Measurements from ENCODE around the gene EPB41L4B. TPM values are rescaled to one million over a fixed set of nuclear protein-coding genes. Genes with fewer than 3 reads are reported as not detected.

The EPB41L4B gene
- total and polyA plus RNA-seq, 2 of the 13 experiments (the other 11 are each of a cell fraction or from before 2014, with no cell fraction given) = 17.6 to 22.1 TPM

DNA sequence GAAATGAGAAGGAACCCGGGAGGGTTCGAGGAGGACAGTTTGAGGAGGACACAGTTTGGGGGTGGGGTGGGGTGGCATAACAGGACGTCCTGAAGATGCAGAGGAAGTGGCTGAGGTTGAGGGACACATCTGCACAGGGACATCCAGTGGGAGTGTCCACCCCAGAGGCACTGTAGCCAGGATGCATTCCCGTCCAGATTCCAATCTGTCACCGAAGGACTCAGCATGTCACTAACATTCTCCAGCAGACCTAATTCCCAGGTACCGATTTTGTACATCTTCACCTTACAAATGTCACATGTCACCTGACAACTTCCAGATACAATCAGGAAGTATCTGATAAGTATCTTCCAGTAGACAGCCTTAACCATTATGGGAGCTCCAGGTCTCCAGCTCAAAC is 42.6 kb downstream of the EPB41L4B start:
- Histone ChIP-seq H3K9ac (ENCODE audit: insufficient read depth, low read depth, low read length) (no peak overlapping the region), H3K9me3 (ENCODE audit: low read length) (no peaks in the 10 kb centered on the region), H2AFZ (ENCODE audit: low read length) (no peak overlapping the region), H3K27ac (ENCODE audit: extremely low read length, insufficient read depth, low read length) (peak overlapping the region; percentile 58), H4K20me1 (ENCODE audit: insufficient read depth, low read length) (no peaks in the 10 kb centered on the region), H3K27me3 (ENCODE audit: control insufficient read depth in 1 of 2, insufficient read depth in 2 of 2, low read length in 2 of 2) (no peaks in the 10 kb centered on the region), H3K36me3 (replicated peaks in 1 of 2; ENCODE audit: control insufficient read depth in 1 of 2, insufficient read depth in 2 of 2, low read length in 2 of 2) (no peaks in the 10 kb centered on the region; a peak in 1 of 5 replicates), H3K4me3 (replicated peaks in 1 of 3; ENCODE audit: insufficient read depth in 1 of 3, low read depth in 2 of 3, low read length in 3 of 3) (no peak overlapping the region), H3K4me1 (ENCODE audit: insufficient read depth, low read length) (peaks cover 34% of the 10 kb centered on the region), H3K4me2 (ENCODE audit: low read depth, low read length) (no peak overlapping the region), H3K79me2 (ENCODE audit: insufficient read depth, low read length) (peaks cover 2% of the 10 kb centered on the region)
- ChIA-PET POLR2A (no interaction called here), CTCF (ENCODE audit: low intra/inter-chr PET ratio, low total read pairs) (no interaction called here)
- ATAC-seq = peak; percentile 34
- intact Hi-C loops (cut with micrococcal nuclease; ENCODE audit: unreplicated experiment) (no loop called here), in situ Hi-C loops (cut with HindIII; ENCODE audit: extremely low pct_ligation_motif_present, low pct_unique_long_range_greater_than_20kb) (no loop called here)
- WGBS (ENCODE audit: low lambda C conversion rate) = 77% methylated on average over 6 of the region's 6 CpGs
- FAIRE-seq = no peak
- DNase-seq (ENCODE audit: low spot score) = no peak
- TF ChIP-seq, protein P1, sequence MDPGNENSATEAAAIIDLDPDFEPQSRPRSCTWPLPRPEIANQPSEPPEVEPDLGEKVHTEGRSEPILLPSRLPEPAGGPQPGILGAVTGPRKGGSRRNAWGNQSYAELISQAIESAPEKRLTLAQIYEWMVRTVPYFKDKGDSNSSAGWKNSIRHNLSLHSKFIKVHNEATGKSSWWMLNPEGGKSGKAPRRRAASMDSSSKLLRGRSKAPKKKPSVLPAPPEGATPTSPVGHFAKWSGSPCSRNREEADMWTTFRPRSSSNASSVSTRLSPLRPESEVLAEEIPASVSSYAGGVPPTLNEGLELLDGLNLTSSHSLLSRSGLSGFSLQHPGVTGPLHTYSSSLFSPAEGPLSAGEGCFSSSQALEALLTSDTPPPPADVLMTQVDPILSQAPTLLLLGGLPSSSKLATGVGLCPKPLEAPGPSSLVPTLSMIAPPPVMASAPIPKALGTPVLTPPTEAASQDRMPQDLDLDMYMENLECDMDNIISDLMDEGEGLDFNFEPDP (CRISPR knock-in tag; conservative IDR thresholded peaks at IDR 0.05) = 0 out of 2 replicates have a peak, but pooled peaks have one; percentile 11
- TF ChIP-seq BORCS8-MEF2B (CRISPR knock-in tag; IDR thresholded peaks at IDR 0.05) = no peak
- TF ChIP-seq, protein P2, sequence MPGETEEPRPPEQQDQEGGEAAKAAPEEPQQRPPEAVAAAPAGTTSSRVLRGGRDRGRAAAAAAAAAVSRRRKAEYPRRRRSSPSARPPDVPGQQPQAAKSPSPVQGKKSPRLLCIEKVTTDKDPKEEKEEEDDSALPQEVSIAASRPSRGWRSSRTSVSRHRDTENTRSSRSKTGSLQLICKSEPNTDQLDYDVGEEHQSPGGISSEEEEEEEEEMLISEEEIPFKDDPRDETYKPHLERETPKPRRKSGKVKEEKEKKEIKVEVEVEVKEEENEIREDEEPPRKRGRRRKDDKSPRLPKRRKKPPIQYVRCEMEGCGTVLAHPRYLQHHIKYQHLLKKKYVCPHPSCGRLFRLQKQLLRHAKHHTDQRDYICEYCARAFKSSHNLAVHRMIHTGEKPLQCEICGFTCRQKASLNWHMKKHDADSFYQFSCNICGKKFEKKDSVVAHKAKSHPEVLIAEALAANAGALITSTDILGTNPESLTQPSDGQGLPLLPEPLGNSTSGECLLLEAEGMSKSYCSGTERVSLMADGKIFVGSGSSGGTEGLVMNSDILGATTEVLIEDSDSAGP (CRISPR knock-in tag; IDR thresholded peaks at IDR 0.05; ENCODE audit: borderline replicate concordance) = 0 out of 2 replicates have a peak, but pooled peaks have one; percentile 5
- no TSS peak for BruUV-seq (replicated peaks)

DNA sequence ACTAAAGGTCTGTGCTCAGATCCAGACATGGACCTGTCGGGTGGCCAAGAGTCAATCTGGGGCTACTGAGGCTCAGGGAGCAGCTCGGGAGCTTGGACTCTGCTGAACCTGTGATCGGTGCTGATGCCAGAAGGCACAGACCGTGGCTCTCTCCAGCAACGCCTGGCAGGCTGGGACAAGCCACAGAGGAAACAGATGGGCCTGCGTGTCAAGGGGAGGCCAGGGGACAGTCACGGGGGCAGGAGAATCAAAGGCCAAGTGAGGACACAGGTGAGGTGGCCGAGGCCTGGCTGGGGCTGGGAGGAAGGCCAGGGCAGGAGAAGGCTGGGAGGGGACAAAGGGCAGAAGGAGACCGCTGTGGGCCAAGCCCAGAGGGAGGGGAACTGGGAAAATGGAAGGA is 43.4 kb downstream of the EPB41L4B start:
- ChIA-PET CTCF (ENCODE audit: low intra/inter-chr PET ratio, low total read pairs) (no interaction called here), POLR2A (interaction anchor here (0.7 to 0.8 kb wide), 2 partner anchors 26 to 95 kb away, joined by 3 read pairs; no protein-coding TSS in a partner anchor)
- Histone ChIP-seq H2AFZ (ENCODE audit: low read length) (no peak overlapping the region), H3K4me3 (replicated peaks in 1 of 3; ENCODE audit: insufficient read depth in 1 of 3, low read depth in 2 of 3, low read length in 3 of 3) (peak overlapping the region in 1 of 3 experiments; percentile 36; a peak in 1 of 6 replicates), H4K20me1 (ENCODE audit: insufficient read depth, low read length) (no peaks in the 10 kb centered on the region), H3K9ac (ENCODE audit: insufficient read depth, low read depth, low read length) (peak overlapping the region; percentile 34; the same call in 1 of the 2 replicates), H3K9me3 (ENCODE audit: low read length) (no peaks in the 10 kb centered on the region), H3K27ac (ENCODE audit: extremely low read length, insufficient read depth, low read length) (peak overlapping the region; percentile 58), H3K36me3 (replicated peaks in 1 of 2; ENCODE audit: control insufficient read depth in 1 of 2, insufficient read depth in 2 of 2, low read length in 2 of 2) (no peaks in the 10 kb centered on the region; a peak in 1 of 5 replicates), H3K4me2 (ENCODE audit: low read depth, low read length) (peak overlapping the region; percentile 64), H3K27me3 (ENCODE audit: control insufficient read depth in 1 of 2, insufficient read depth in 2 of 2, low read length in 2 of 2) (no peaks in the 10 kb centered on the region), H3K4me1 (ENCODE audit: insufficient read depth, low read length) (peaks cover 34% of the 10 kb centered on the region), H3K79me2 (ENCODE audit: insufficient read depth, low read length) (peaks cover 2% of the 10 kb centered on the region)
- 18% methylated on average over 9 of the region's 9 CpGs for WGBS (ENCODE audit: low lambda C conversion rate)
- FAIRE-seq (peak; percentile 36), DNase-seq (ENCODE audit: low spot score) (peak; percentile 33), ATAC-seq (peak; percentile 89)
- intact Hi-C loops (cut with micrococcal nuclease; ENCODE audit: unreplicated experiment) = no loop called here
- in situ Hi-C loops (cut with HindIII; ENCODE audit: extremely low pct_ligation_motif_present, low pct_unique_long_range_greater_than_20kb) = no loop called here
- BruUV-seq (replicated peaks) = no TSS peak
- no peak for TF ChIP-seq ZNF441 (CRISPR knock-in tag; IDR thresholded peaks at IDR 0.05; ENCODE audit: borderline replicate concordance)
- TF ChIP-seq ZNF207 (IDR thresholded peaks at IDR 0.05; ENCODE audit: borderline replicate concordance) = no peak
- TF ChIP-seq NFIC (IDR thresholded peaks at IDR 0.05; ENCODE audit: low read length) = no peak
- TF ChIP-seq, protein P3, sequence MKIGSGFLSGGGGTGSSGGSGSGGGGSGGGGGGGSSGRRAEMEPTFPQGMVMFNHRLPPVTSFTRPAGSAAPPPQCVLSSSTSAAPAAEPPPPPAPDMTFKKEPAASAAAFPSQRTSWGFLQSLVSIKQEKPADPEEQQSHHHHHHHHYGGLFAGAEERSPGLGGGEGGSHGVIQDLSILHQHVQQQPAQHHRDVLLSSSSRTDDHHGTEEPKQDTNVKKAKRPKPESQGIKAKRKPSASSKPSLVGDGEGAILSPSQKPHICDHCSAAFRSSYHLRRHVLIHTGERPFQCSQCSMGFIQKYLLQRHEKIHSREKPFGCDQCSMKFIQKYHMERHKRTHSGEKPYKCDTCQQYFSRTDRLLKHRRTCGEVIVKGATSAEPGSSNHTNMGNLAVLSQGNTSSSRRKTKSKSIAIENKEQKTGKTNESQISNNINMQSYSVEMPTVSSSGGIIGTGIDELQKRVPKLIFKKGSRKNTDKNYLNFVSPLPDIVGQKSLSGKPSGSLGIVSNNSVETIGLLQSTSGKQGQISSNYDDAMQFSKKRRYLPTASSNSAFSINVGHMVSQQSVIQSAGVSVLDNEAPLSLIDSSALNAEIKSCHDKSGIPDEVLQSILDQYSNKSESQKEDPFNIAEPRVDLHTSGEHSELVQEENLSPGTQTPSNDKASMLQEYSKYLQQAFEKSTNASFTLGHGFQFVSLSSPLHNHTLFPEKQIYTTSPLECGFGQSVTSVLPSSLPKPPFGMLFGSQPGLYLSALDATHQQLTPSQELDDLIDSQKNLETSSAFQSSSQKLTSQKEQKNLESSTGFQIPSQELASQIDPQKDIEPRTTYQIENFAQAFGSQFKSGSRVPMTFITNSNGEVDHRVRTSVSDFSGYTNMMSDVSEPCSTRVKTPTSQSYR (CRISPR knock-in tag; IDR thresholded peaks at IDR 0.05; ENCODE audit: borderline replicate concordance) = no peak
- no peak for TF ChIP-seq EHMT2 (IDR thresholded peaks at IDR 0.05; ENCODE audit: borderline replicate concordance, low read depth, low read length)
- no peak for TF ChIP-seq ZNF329 (CRISPR knock-in tag; IDR thresholded peaks at IDR 0.05; ENCODE audit: low read depth)
- TF ChIP-seq ZNF780A (CRISPR knock-in tag; IDR thresholded peaks at IDR 0.05) = no peak
- no peak for TF ChIP-seq ZNF772 (CRISPR knock-in tag; IDR thresholded peaks at IDR 0.05)
- TF ChIP-seq HOXA9 (CRISPR knock-in tag; IDR thresholded peaks at IDR 0.05; ENCODE audit: borderline replicate concordance) = no peak
- TF ChIP-seq HDAC1 (CRISPR knock-in tag; IDR thresholded peaks at IDR 0.05) = 0 out of 2 replicates have a peak, but pooled peaks have one; percentile 29

Measured in HepG2 (cell line).